ENCODE data around the gene RORC. TPM values are rescaled to one million over a fixed set of nuclear protein-coding genes. Genes with fewer than 3 reads are reported as not detected.
A peak's percentile ranks its signal among the peaks of the same experiment; 100 is the strongest.

The RORC gene
- polyA plus RNA-seq, 1 of the 3 experiments (the other 2 are of a cell fraction) = not detected

- no peaks in the 10 kb centered on the region for H3K9me2 ChIP-seq
- no peak overlapping the region for H3K4me3 ChIP-seq (ENCODE audit: low read depth in 2 of 2, low read length in 1 of 2)
- H3K36me3 ChIP-seq (replicated peaks in 1 of 2; ENCODE audit: control insufficient read depth in 1 of 2, insufficient read depth in 2 of 2, low read length in 1 of 2) = no peaks in the 10 kb centered on the region
- H4K20me1 ChIP-seq (ENCODE audit: insufficient read depth) = no peaks in the 10 kb centered on the region
- peaks cover 2% of the 10 kb centered on the region; the same call in 1 of the 2 replicates for H3K27me3 ChIP-seq (ENCODE audit: insufficient read depth)
- no peak for TF ChIP-seq SIN3A (IDR thresholded peaks at IDR 0.05; ENCODE audit: borderline replicate concordance, low read depth, low read length)
- TF ChIP-seq RXRA (IDR thresholded peaks at IDR 0.05; ENCODE audit: borderline replicate concordance, low read depth) = no peak
- peak; percentile 34 for TF ChIP-seq RAD21 (IDR thresholded peaks at IDR 0.05; ENCODE audit: low read length)
- peak; percentile 98 for TF ChIP-seq GATA2 (CRISPR knock-in tag; IDR thresholded peaks at IDR 0.05)
- no peak for TF ChIP-seq GABPA (IDR thresholded peaks at IDR 0.05; ENCODE audit: low read depth)
- TF ChIP-seq JUND (IDR thresholded peaks at IDR 0.05) = no peak
- peak; percentile 79 for TF ChIP-seq TCF12 (IDR thresholded peaks at IDR 0.05)
- no peak for TF ChIP-seq MAX (IDR thresholded peaks at IDR 0.05; ENCODE audit: low read depth)
- TF ChIP-seq TAF1 (IDR thresholded peaks at IDR 0.05; ENCODE audit: borderline replicate concordance, low read depth, low read length) = no peak
- no peak for TF ChIP-seq FOSL2 (IDR thresholded peaks at IDR 0.05; ENCODE audit: borderline replicate concordance, low read depth)
- TF ChIP-seq TEAD4 (IDR thresholded peaks at IDR 0.05; ENCODE audit: borderline replicate concordance, insufficient read depth) = no peak
- peak; percentile 89 for TF ChIP-seq RCOR1 (IDR thresholded peaks at IDR 0.05; ENCODE audit: low read length)
- no peak for TF ChIP-seq SMC3 (IDR thresholded peaks at IDR 0.05; ENCODE audit: low read depth, low read length)
- peak; percentile 52; the same call in 1 of the 2 replicates for TF ChIP-seq FOXJ3 (CRISPR knock-in tag; IDR thresholded peaks at IDR 0.05)
- TF ChIP-seq, protein P1, sequence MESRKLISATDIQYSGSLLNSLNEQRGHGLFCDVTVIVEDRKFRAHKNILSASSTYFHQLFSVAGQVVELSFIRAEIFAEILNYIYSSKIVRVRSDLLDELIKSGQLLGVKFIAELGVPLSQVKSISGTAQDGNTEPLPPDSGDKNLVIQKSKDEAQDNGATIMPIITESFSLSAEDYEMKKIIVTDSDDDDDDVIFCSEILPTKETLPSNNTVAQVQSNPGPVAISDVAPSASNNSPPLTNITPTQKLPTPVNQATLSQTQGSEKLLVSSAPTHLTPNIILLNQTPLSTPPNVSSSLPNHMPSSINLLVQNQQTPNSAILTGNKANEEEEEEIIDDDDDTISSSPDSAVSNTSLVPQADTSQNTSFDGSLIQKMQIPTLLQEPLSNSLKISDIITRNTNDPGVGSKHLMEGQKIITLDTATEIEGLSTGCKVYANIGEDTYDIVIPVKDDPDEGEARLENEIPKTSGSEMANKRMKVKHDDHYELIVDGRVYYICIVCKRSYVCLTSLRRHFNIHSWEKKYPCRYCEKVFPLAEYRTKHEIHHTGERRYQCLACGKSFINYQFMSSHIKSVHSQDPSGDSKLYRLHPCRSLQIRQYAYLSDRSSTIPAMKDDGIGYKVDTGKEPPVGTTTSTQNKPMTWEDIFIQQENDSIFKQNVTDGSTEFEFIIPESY (IDR thresholded peaks at IDR 0.05; ENCODE audit: borderline replicate concordance, low read depth) = no peak
- peak; percentile 79 for TF ChIP-seq NFIC (IDR thresholded peaks at IDR 0.05; ENCODE audit: borderline replicate concordance)
- peak; percentile 86 for TF ChIP-seq CHD2 (IDR thresholded peaks at IDR 0.05; ENCODE audit: low read length, partially characterized antibody)
- no peak for TF ChIP-seq CTCF (IDR thresholded peaks at IDR 0.05)
- TF ChIP-seq MXI1 (IDR thresholded peaks at IDR 0.05; ENCODE audit: low read depth, low read length) = peak; percentile 23; the same call in 1 of the 2 replicates
- TF ChIP-seq RFX5 (IDR thresholded peaks at IDR 0.05; ENCODE audit: low read length) = no peak
- peak in 1 of 2 experiments; percentile 94; a peak in 2 of 4 replicates for TF ChIP-seq EP300 (IDR thresholded peaks at IDR 0.05; ENCODE audit: borderline replicate concordance in 1 of 2, low read depth in 1 of 2, low read length in 1 of 2)
- TF ChIP-seq POLR2AphosphoS5 (IDR thresholded peaks at IDR 0.05; ENCODE audit: low read depth, low read length) = 0 out of 2 replicates have a peak, but pooled peaks have one; percentile 27
- TF ChIP-seq, protein P2, sequence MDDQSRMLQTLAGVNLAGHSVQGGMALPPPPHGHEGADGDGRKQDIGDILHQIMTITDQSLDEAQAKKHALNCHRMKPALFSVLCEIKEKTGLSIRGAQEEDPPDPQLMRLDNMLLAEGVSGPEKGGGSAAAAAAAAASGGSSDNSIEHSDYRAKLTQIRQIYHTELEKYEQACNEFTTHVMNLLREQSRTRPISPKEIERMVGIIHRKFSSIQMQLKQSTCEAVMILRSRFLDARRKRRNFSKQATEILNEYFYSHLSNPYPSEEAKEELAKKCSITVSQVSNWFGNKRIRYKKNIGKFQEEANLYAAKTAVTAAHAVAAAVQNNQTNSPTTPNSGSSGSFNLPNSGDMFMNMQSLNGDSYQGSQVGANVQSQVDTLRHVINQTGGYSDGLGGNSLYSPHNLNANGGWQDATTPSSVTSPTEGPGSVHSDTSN (IDR thresholded peaks at IDR 0.05) = peak; percentile 39
- H3K79me2 ChIP-seq (ENCODE audit: insufficient read depth) = no peaks in the 10 kb centered on the region
- peaks cover 0 to 58% of the 10 kb centered on the region in 2 experiments; a peak in 2 of 4 replicates for H3K4me1 ChIP-seq (ENCODE audit: control insufficient read depth in 1 of 2, insufficient read depth in 2 of 2, low read depth in 1 of 2, low read length in 1 of 2)
- ChIA-PET CTCF (interaction anchor here (0.9 to 7.8 kb wide), 11 partner anchors 10 to 227 kb away, joined by 3 to 46 read pairs (median 5); partner anchors contain the start of genes CELF3 and TDRKH), POLR2A (interaction anchor here (0.8 to 2.2 kb wide), 8 partner anchors 9 to 566 kb away, joined by 3 to 23 read pairs (median 4); partner anchors contain the start of genes MRPL9, TDRKH and ZNF687)
- WGBS (ENCODE audit: low lambda C conversion rate) = 16% methylated on average over 2 of the region's 2 CpGs
- no peaks in the 10 kb centered on the region for H3F3A ChIP-seq (replicated peaks; ENCODE audit: insufficient read depth)
- H3K27ac ChIP-seq (ENCODE audit: low read depth in 2 of 2, low read length in 1 of 2) = peak overlapping the region in 1 of 2 experiments; percentile 81; a peak in 2 of 4 replicates
- no peaks in the 10 kb centered on the region for H3K9me3 ChIP-seq
- DNase-seq = peak; percentile 89
- no peak overlapping the region for H3K9ac ChIP-seq
- H2AFZ ChIP-seq (ENCODE audit: low read depth) = no peak overlapping the region
- no peak overlapping the region for H3K4me2 ChIP-seq
Observed at GRCh38 chr1:151820940-151821339, 10.7 kb downstream of the RORC start.

All from SK-N-SH (cell line).